GM19328 (cell line): ENCODE data around the gene SLC4A9.
"Not testable (repeated sequence)": the region's sequence is repeated elsewhere in the genome, so short reads cannot be mapped to it uniquely, and the experiment has no call there.

Source experiments
- ATAC-seq: cut with Tn5 transposase; IDR thresholded peaks from one replicate; pipeline ENCODE4 v1.9.1; 2021; ENCODE audit warnings: mild to moderate bottlenecking, moderate library complexity; ENCODE audit not compliant: unreplicated experiment

SLC4A9 gene

DNA sequence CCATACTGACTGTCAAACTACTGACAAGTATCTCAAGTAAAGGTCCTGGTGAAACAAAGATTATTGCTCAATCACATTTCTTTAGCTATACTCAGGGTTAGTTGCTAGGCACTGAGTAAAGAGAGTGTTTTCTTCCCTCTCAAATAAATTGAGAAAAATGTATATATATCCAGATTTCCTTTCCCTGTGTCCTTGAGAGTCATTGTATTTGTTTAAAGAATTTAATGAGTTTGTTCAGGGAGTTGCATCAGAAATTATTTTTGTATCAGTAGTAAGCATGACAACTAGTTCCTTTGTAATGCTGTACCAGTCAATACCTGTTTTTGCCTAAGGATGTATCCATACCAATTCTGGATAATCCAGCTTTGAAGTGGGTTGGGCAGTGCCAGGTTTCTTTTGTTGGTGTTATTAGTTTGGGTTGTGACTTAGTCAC is 38.4 kb downstream of the SLC4A9 start:
- no peak for ATAC-seq

DNA sequence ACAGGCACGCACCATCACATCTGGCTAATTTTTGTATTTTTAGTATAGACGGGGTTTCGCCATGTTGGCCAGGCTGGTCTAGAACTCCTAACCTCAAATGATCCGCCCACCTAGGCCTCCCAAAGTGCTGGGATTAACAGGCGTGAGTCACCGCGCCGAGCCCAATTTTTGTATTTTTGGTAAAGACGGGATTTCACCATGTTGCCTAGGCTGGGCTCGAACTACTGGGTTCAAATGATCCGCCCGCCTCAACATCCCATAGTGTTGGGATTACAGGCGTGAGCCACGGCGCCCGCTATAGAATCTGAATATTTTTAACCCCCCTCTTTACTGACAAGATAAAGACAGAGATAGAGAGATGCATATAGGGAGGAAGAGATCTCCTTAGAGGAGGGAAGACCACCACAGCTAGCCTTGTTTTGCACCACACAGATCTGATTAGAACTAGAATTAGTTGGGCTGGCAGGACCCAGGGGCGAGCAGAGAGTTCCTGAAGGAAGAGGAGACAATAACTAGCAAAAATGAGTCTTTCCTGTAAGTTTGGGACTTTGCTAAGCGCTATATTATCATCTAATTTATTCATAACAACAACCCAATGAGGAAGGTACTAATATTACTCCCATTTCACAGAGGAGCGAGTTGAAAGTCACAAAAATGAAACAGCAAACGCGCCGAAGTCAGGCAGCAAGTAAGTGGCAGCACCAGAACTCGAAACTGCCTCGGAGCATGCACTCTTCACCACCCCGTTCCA is 40.2 kb downstream of the SLC4A9 start:
- peak; percentile 2 for ATAC-seq

DNA sequence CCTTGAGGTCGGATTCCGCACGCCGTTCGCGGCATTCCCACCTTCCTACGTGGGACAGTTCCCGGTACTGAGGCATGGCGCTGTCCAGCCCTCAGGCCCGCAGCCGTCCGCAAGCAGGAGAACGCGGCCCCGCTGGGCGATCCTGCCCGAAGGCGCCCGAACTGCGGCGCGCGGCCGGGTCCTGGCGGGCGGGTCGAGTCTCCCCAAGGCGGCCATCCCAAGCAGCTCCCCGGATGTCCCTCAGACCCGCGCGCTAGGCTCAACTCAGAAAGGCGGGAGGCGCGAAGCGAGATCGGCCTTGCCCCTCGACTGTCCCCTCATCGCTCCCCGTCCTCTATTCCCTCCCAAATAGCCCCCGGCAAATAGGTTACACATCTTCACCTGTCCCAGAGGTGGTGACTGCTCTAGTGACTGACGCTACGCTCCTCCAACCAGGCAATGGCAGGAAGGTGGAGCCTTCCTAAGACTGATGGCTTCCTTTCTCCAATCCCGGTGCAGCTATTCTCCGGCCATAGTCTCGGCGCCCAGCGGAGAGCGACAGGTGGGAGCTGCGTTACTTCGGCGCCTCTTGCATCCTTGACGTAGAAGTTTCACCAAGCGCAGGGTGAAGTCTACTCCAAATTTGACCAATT is 40.9 kb downstream of the SLC4A9 start:
- peak; percentile 53 for ATAC-seq

DNA sequence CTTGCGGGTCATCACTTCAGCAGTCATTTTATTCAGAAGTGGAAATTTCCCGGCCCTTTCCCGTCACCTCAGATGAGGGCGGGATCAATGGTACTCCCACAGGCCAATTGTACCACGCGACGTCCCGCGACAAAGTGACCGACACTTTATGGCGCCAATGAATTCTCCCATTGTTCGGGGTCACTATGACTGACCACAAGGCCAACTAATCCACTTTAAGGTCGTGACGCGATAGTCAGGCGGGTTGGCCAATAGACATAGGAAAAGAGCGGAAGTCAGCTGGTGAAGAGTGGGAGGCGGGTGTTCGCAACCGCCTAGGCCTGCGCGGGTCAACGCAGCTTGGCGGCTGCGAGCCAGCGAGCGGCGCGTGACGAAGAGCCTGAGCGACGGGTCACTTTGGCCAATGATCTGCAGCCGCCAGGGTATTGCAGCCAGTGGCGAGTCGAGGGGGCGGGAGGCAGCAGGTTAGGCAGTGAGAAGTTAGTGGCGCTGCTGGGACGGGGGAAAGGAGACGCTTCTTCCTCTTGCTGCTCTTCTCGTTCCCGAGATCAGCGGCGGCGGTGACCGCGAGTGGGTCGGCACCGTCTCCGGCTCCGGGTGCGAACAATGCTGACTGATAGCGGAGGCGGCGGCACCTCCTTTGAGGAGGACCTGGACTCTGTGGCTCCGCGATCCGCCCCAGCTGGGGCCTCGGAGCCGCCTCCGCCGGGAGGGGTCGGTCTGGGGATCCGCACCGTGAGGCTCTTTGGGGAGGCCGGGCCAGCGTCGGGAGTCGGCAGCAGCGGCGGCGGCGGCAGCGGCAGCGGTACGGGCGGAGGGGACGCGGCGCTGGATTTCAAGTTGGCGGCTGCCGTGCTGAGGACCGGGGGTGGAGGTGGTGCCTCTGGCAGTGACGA is 41.6 kb downstream of the SLC4A9 start, which contains the start of gene ANKHD1:
TSS of gene ANKHD1 (plus strand) at position 472 of the 896 bp plus-strand sequence. CDS start at position 607, 135 bp downstream.
- peak; percentile 82 for ATAC-seq

DNA sequence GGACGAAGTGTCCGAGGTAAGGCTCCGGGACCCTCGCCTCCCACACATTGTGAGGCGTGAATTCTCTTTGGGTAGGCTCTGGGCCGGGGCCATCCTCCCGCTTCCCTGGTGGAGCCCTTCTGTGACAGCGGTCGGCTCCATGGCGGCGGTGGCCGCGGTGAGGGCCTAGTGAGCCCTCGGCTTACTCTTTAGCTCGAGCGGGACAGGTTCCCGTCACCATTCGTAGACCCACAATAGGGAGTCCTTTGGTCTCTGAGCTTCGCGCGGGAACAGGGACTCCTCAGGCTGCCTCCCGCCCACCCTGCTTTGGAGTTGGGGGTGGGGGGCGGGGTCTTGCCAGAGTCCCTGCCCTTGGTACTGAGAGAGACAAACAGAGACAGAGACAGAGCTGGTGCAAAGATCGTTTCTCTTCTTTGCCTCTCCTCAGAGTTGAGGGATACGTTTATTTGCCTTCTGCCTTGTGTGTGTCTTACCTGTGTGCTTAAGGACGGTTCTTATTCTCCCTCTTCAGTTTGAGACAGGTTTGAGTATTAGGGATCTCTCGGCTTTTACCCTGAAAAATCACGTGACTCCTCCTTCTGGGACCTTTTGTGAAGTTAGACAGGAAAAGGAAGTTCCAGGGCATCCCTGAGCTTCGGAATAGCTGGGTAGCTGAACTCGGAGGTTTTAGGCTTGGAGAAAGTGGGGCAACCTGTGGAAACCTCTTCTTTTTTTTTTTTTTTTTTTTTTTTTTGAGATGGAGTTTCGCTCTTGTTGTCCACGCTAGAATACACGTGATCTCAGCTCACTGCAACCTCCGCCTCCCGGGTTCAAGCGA is 42.5 kb downstream of the SLC4A9 start:
- no peak for ATAC-seq

DNA sequence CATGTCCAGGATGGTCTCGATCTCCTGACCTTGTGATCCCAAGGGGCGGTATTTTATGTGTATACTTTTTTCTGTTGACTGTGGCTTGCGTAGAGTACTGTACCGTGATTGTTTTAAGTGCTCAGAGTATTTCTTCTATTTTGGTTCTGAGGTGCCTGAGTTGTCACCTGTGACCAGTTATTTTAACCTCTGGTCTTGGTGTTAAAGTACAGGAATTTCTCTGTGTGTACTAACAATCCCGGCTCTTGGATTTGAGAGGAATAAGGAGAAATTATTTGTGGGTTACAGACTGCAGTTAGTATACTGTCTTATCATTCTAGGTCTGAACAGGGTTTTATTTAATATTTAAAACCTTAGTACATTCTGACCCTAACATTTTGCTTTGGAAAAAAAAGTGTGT is 43.6 kb downstream of the SLC4A9 start:
- ATAC-seq: no peak

DNA sequence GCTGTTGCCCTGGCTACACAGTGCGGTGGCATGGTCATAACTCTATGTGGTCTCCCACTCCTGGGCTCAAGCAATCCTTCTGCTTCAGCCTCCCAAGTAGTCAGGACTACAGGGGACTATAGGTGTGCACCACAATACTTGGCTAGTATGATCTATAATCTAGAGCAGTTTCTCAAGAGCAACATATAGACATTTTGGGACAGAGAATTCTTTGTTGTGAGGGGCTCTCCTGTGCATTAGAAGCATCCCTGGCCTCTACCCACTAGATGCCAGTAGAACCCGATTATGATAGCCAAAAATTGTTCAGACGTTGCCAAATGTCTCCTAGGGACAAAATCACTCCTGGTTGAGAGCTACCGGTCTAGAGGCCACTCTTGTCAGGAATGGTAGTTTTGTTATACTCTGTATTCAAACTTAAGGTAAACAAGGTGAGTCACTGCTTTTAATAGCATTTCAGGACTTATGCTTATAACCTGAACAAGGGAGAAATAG is 48.8 kb downstream of the SLC4A9 start:
- no peak for ATAC-seq

DNA sequence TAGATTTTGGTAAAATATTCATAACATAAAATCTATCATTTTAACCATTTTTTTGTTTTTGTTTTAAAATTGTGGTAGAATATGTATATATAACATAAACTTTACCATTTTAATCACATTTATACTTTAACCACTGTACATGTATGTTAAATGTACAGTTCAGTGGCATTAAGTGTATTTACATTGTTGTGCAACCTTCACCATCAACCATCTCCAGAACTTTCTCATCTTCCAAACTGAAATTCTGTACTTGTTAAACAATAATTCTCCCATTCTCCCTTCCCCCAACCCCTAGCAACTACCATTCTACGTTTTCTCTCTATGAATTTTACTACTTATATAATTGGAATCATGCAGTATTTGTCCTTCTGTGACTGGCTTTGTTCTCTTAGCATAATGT is 53.2 kb downstream of the SLC4A9 start:
- ATAC-seq: no peak

DNA sequence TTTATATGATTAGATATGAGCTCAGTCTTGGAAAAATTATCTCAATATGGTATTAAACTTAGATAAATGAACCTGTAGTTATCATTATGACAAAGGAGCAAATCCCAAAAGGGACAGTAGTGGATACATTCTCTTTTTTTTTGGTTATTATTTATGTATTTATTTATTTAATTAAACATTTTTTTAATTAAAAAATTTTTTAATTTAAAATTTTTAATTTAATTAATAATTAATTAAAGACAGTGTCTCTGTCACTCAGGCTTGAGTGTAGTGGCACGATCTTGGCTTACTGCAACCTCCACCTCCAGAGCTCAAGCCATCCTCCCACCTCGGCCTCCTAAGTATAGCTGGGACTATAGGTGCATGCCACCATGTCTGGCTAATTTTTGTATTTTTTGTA is 57.2 kb downstream of the SLC4A9 start:
- no peak for ATAC-seq

DNA sequence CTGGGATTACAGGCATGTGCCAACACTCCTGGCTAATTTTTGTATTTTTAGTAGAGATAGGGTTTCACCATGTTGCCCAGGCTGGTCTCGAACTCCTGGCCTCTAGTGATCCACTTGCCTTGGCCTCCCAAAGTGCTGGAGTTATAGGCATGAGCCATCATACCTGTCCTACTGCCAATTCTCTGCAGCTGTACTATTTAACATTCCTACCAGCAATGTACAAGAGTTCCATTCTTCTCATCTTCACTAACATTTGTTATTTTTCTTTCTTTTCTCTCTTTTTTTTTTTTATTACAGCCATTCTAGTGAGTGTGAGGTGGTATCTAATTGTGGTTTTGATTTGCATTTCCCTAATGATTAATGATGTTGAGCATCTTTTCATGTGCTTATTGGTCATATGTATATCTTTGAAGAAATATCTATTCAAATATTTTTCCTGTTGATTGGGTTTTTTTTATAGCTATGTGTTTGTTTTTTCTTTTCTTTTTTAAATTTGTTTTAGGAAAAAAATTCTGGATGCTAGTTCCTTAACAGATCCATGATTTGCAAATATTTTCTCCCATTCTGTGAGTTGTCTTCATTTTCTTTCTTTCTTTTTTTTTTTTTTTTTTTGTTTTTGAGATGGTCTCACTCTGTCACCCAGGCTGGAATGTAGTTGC is 59.0 kb downstream of the SLC4A9 start:
- no peak for ATAC-seq

DNA sequence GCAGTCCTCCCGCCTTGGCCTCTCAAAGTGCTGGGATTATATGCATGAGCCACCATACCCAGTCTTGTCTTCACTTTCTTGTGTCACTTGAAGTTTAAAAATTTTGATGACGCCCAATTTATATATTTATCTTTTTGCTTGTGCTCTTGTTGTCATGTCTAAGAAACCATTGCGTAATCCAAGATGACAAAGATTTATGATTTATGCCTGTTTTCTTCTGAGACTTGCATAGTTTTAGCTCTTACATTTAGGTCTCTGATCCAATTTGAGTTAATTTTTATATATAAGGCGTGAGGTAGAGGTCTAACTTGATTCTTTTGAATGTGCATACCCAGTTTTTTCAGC is 60.2 kb downstream of the SLC4A9 start:
- no peak for ATAC-seq

DNA sequence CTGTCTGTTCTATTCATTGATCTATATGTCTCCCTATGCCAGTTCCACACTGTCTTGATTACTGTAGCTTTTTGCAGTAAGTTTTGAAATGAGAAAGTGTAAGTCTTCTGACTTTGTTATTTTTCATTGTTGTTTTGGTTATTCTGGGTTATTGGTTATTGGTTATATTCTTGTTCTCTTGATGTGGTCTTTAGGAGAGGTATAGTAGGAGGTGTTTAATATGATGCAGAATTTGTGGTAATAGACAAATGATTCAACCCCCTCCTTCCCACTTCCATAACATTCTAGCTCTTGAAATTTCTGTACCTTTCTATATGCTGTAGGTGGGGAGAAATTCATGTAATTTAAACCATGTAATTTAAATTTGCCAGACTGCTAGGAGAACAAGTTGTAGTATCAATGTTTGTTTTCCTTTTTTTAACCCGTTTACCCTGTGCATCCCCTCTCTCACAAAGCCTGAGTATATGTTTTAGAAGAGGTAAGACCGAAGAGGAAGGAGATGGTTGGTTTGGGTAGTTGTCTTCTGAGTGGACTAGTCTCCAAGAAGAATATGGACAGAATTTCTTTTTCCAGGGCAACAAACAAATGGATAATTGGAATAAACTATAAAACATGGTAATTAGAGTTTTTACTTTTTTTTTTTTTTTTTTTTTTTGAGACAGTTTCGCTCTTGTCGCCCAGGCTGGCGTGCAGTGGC is 60.8 kb downstream of the SLC4A9 start:
- ATAC-seq: no peak

DNA sequence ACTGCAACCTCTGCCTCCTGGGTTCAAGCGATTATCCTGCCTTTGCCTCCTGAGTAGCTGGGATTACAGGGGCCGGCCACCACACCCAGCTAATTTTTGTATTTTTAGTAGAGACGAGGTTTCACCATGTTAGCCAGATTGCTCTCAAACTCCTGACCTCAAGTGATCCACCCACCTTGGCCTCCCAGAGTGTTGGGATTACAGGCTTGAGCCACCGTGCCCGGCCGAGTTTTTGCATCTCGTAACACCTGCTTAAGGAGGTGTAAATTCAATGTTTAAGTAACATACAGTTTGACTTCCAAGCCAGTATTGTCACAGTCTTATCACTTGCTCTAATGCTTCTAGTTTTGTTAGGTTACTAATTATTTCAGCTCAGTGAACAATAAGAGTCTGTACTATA is 61.4 kb downstream of the SLC4A9 start:
- ATAC-seq: not testable (repeated sequence)

DNA sequence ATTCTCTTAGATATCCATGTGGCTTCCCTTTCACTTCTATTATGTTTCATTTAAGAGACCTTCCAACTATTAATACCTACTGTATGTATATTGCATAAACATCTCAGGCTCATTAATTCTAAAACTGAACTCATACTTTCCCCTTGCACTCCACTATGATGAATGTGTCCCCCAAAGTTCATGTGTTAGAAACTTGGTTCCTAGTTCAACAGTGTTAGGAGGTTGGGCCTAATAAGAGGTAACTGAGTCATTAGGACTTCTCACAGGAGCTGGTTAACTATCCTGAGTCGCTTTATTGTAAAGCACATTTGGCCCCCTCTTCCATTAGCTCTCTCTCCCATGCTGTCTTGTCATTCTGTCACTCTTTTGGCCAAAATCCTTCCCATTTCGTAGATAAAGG is 63.6 kb downstream of the SLC4A9 start:
- no peak for ATAC-seq

DNA sequence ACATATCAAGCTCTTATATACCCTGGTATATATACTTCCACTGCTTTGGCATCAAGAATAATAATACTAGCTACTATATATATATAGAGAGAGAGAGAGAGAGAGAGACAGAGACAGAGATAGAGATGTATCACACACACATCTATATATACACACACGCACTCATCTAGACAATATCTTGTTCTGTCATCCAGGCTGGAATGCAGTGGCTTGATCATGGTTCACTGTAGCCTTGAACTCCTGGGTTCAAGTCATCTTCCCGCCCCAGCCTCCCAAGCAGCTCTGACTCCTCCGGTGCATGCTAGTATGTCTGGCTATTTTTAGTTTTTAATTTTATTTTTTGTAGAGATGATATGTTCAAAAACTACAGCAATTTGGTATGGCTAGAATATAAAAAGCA is 64.1 kb downstream of the SLC4A9 start:
- no peak for ATAC-seq
